SU-DHL-6 (cell line): ENCODE data around the gene RASA3.

Experiments used
- H2AFZ ChIP-seq: fragments of 200-600 bp; sonication (generic); 2 replicates; pipeline ENCODE4 v1.6.1; 2014; ENCODE audit warnings: low read depth, mild to moderate bottlenecking, moderate library complexity, mixed read lengths, antibody characterized with exemption, low read length; ENCODE audit not compliant: severe bottlenecking
- H3F3A ChIP-seq: fragments of 200-600 bp; shearing (Covaris generic); 2 replicates; pipeline ENCODE4 v1.6.0; 2016; ENCODE audit warnings: antibody characterized with exemption, mild to moderate bottlenecking; ENCODE audit not compliant: insufficient read depth
- H3K27ac ChIP-seq: fragments of 200-600 bp; sonication (generic); 2 replicates; pipeline ENCODE4 v1.5.1; 2016; ENCODE audit warnings: low read depth, mild to moderate bottlenecking, low read length, moderate library complexity, mixed read lengths
- H3K27me3 ChIP-seq: fragments of 200-600 bp; sonication (generic), shearing (Covaris generic); 2 replicates; pipeline ENCODE4 v1.6.0; 2014; ENCODE audit warnings: mild to moderate bottlenecking, low read length
- H3K36me3 ChIP-seq: fragments of 200-600 bp; sonication (generic); 2 replicates; pipeline ENCODE4 v1.6.1; 2014; ENCODE audit warnings: mild to moderate bottlenecking, low read length, mixed read lengths
- H3K4me2 ChIP-seq: fragments of 300-600, 200-600 bp; shearing (Covaris generic), sonication (generic); 2 replicates; pipeline ENCODE4 v1.6.0; 2014; ENCODE audit warnings: low read length, low read depth, mild to moderate bottlenecking; ENCODE audit not compliant: poor library complexity, severe bottlenecking
- H3K4me3 ChIP-seq: fragments of 200-600 bp; sonication (generic); 2 replicates; pipeline ENCODE4 v1.5.1; 2014; ENCODE audit warnings: antibody characterized with exemption, low read length, mild to moderate bottlenecking, mixed read lengths; ENCODE audit not compliant: insufficient read depth, poor library complexity, severe bottlenecking
- H3K79me2 ChIP-seq: fragments of 200-600 bp; sonication (generic); 2 replicates; pipeline ENCODE4 v1.6.1; 2014; ENCODE audit warnings: mild to moderate bottlenecking, low read length, moderate library complexity; ENCODE audit not compliant: insufficient read depth
- H3K9ac ChIP-seq: fragments of 200-600 bp; sonication (generic); 2 replicates; pipeline ENCODE4 v1.7.0; 2014; ENCODE audit warnings: mild to moderate bottlenecking, low read length
- H3K9me2 ChIP-seq: fragments of 200-600 bp; sonication (generic); replicated peaks from 2 replicates; pipeline ENCODE4 v1.6.1; 2014; ENCODE audit warnings: low read length; ENCODE audit not compliant: insufficient read depth
- H3K9me3 ChIP-seq: fragments of 200-600 bp; sonication (generic); 2 replicates; pipeline ENCODE4 v1.6.1; 2014; ENCODE audit warnings: low read length, mixed read lengths; ENCODE audit not compliant: insufficient read depth
- H4K20me1 ChIP-seq: fragments of 200-600 bp; sonication (generic); 2 replicates; pipeline ENCODE4 v1.6.1; 2014; ENCODE audit warnings: low read depth, mild to moderate bottlenecking, antibody characterized with exemption, low read length, moderate library complexity, mixed read lengths
- EZH2phosphoT487 ChIP-seq: fragments of 200-600 bp; sonication (generic), shearing (Covaris generic); conservative IDR thresholded peaks from 2 replicates; pipeline ENCODE4 v1.6.1; 2018; ENCODE audit warnings: mild to moderate bottlenecking, antibody characterized with exemption, low read length, moderate library complexity, mixed read lengths
- TF ChIP-seq, protein P1 (sequence below): fragments of 200-600 bp; sonication (generic); IDR thresholded peaks from one replicate; pipeline ENCODE4 v1.5.1; 2017; ENCODE audit warnings: antibody characterized with exemption, mild to moderate bottlenecking, low read length, moderate library complexity; ENCODE audit not compliant: insufficient read depth, poor library complexity, severe bottlenecking

RASA3 gene

DNA sequence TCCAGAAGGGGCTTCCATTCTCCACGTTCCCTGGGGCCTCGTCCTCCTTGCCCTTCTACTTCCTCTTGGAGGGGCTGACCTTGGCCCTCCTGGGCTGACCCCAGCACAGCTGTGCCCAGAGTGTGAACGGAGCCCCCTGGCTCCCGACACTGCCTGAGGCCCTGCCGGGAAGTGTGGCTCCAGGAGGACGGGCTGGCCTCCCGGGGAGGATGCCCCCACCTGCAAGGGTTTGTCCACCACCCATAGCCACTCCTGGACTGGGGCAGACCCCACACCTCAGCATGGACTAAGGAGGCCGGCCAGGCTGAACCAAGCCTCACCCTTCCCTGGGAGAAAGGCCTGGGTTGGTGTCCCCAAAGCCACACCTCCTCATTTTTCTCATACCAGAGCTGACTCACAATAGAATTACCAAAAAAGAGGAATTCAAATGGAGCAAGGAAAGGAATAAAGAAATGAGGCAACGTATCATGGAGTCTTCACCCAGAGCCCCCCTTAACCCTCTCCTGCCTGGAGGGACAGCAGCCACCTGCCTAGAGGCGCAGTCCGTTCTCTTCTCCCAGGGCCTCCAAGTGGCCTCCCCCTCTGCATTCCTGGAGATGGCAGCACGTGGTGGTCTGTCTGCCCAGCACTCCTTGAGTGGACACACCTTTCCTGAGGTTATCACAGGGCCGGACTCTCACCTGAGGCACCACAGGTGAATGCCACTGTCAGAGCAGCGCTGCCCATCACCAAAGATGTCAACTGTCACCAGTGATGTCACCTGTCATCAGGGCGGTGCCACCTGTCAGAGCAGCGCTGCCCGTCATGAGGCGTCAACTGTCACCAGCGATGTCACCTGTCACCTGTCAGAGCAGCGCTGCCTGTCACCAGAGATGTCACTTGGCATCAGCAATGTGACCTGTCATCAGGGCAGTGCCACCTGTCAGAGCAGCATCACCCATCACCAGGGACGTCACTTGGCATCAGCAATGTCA, 155.4 kb downstream of the RASA3 start:
- no peaks in the 10 kb centered on the region for H3K27me3 ChIP-seq
- H3K36me3 ChIP-seq = no peaks in the 10 kb centered on the region
- H3K4me2 ChIP-seq = no peak overlapping the region
- no peaks in the 10 kb centered on the region for H3K9me2 ChIP-seq
- no peaks in the 10 kb centered on the region for H3F3A ChIP-seq
- H3K27ac ChIP-seq = no peak overlapping the region
- no peaks in the 10 kb centered on the region for H3K9me3 ChIP-seq
- no peaks in the 10 kb centered on the region for H4K20me1 ChIP-seq
- no peak overlapping the region for H3K4me3 ChIP-seq
- no peaks in the 10 kb centered on the region for H3K79me2 ChIP-seq
- no peak overlapping the region for H3K9ac ChIP-seq
- no peak overlapping the region for H2AFZ ChIP-seq
- no peak for TF ChIP-seq EZH2phosphoT487
- TF ChIP-seq, protein P1, sequence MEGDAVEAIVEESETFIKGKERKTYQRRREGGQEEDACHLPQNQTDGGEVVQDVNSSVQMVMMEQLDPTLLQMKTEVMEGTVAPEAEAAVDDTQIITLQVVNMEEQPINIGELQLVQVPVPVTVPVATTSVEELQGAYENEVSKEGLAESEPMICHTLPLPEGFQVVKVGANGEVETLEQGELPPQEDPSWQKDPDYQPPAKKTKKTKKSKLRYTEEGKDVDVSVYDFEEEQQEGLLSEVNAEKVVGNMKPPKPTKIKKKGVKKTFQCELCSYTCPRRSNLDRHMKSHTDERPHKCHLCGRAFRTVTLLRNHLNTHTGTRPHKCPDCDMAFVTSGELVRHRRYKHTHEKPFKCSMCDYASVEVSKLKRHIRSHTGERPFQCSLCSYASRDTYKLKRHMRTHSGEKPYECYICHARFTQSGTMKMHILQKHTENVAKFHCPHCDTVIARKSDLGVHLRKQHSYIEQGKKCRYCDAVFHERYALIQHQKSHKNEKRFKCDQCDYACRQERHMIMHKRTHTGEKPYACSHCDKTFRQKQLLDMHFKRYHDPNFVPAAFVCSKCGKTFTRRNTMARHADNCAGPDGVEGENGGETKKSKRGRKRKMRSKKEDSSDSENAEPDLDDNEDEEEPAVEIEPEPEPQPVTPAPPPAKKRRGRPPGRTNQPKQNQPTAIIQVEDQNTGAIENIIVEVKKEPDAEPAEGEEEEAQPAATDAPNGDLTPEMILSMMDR = no peak

DNA sequence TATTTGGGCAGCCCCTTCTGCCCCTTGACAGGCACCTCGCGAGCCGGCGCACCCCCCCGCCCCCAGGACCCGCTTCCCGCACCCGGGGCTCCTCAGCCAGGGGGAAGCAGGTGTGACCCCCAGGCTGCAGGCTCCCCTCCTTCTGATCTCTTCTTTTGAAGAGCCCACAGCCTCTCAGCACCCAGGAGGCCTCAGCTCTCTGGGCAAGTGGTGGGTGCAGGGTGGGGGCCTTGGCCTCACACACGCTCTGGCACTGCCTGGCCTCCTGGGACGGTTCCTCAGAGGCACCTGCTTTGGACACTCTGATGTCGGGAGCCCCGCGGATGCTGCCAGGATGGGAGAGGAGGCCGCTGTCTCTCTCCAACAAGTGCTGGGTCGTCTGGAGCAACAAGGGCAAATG, 157.0 kb downstream of the RASA3 start:
- Histone ChIP-seq H3K4me2 (no peak overlapping the region), H3K36me3 (no peaks in the 10 kb centered on the region), H3K4me3 (no peak overlapping the region), H2AFZ (no peak overlapping the region), H3F3A (no peaks in the 10 kb centered on the region), H3K27ac (no peak overlapping the region), H3K9me3 (no peaks in the 10 kb centered on the region), H3K27me3 (no peaks in the 10 kb centered on the region), H4K20me1 (no peaks in the 10 kb centered on the region), H3K9me2 (no peaks in the 10 kb centered on the region), H3K79me2 (no peaks in the 10 kb centered on the region), H3K9ac (no peak overlapping the region)
- TF ChIP-seq, protein P1 = no peak
- no peak for TF ChIP-seq EZH2phosphoT487

DNA sequence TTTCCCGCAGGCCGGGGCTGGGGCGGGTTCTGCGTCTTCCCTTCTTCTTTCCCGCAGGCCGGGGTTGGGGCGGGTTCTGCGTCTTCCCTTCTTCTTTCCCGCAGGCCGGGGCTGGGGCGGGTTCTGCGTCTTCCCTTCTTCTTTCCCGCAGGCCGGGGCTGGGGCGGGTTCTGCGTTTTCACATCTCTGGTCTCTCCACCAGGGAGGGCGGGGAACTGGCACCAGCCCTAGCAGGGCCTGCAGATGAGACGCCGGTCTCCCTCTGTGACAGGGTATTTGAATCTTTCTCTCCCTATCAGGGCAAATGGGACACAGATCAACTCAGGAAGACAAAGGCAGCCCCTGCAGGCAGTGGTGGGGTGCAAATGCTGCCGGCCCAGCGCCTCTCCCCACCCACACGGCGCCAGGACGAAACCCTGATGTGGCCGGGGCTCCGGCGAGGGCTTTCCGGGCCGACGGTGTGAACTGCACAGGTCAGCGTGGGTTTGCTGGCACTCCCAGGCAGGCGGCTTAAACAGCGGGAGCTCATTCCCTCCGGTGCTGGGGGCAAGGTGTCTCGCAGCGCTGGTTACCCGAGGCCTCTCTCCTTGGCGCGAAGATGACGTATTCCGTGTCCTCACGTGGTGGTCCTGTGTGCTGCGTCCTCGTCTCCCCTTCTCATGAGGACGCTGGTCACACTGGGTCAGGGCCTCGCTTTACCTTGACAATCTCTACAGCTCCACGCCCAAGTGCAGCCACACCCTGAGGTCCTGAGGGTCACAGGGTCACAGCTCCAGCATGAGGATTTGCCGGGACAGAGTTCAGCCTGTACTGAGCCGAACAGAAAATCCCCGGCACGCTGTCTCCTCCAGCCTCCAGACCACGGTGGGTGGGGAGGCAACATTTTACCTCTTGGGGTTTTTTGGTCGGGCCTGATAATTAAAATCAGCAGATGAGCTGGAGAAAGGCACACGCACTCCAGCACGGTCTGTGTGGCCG, 157.8 kb downstream of the RASA3 start:
- Histone ChIP-seq H3K9me3 (no peaks in the 10 kb centered on the region), H3K9me2 (no peaks in the 10 kb centered on the region), H3F3A (no peaks in the 10 kb centered on the region), H3K79me2 (no peaks in the 10 kb centered on the region), H3K27me3 (no peaks in the 10 kb centered on the region), H3K27ac (no peak overlapping the region), H3K4me2 (no peak overlapping the region), H3K4me3 (no peak overlapping the region), H3K36me3 (no peaks in the 10 kb centered on the region), H4K20me1 (no peaks in the 10 kb centered on the region), H3K9ac (no peak overlapping the region), H2AFZ (no peak overlapping the region)
- TF ChIP-seq EZH2phosphoT487 = no peak
- TF ChIP-seq, protein P1 = no peak
